MM.1S (cell line): ENCODE data around the gene CRAT.

ENCODE experiments used
- CTCF ChIP-seq: fragments of 300-600 bp; sonication (generic); IDR thresholded peaks from 2 replicates; pipeline ENCODE4 v1.5.1; 2016; ENCODE audit warnings: antibody characterized with exemption, low read length, mixed read lengths
- EZH2 ChIP-seq: fragments of 300-600 bp; sonication (generic); optimal IDR thresholded peaks from 2 replicates; pipeline ENCODE3; 2017; ENCODE audit warnings: low read depth, mild to moderate bottlenecking, antibody characterized with exemption, low read length, mixed read lengths
- EZH2phosphoT487 ChIP-seq: fragments of 300-600 bp; sonication (generic); IDR thresholded peaks from 2 replicates; pipeline ENCODE4 v1.6.1; 2018; ENCODE audit warnings: antibody characterized with exemption, low read length

DNA sequence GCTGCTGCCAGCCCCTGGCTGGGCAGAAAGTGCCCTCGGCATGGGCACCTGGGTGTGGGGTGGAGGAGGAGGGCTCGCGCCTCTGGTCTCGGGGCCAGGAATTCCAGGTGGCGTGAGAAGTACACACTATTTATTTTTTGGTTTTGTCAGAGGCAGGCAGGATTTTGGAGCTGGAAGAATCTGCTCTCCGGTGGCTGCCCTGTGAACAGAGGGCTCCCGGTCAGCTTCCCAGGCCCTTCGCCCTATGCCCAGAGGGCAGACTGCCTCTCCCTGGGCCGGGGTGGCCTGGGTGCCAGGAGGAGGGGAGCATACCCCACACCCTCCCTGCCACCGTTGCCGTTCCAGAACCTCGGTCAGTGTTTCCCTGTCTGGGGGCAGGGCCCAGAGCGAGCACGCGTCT, 21.3 kb downstream of the CRAT start:
- TF ChIP-seq CTCF = no peak
- TF ChIP-seq EZH2 = no peak
- no peak for TF ChIP-seq EZH2phosphoT487
